PC-9 (cell line): ENCODE measurements around the gene CLDN5. TPM values are rescaled to one million over a fixed set of nuclear protein-coding genes. Genes with fewer than 3 reads are reported as not detected.

Experiments used
- BruUV-seq: library from RNA; stranded (reverse); fragments of 400-500 nt; replicated peaks from 2 replicates; lab custom pipeline; 2021; lab: Mats Ljungman, UMichigan
- CTCF ChIA-PET: fragments of 300-600 bp; sonication (Branson Sonifier 250); formaldehyde crosslinking; loops from one replicate; lab custom pipeline; 2022; ENCODE audit warnings: antibody characterized with exemption; lab: Charles Lee
- POLR2A ChIA-PET: fragments of 300-600 bp; sonication (Branson Sonifier 250); formaldehyde crosslinking; loops from one replicate; lab custom pipeline; 2022; ENCODE audit warnings: antibody characterized with exemption; ENCODE audit not compliant: unreplicated experiment; lab: Charles Lee
- DNase-seq, 2 experiments: peaks; one replicate each; pipeline versions ENCODE4 v3.0.0 to v3.0.0-alpha.2; 2015 to 2022; ENCODE audit warnings: mixed read lengths in 1 of 2
- H2AFZ ChIP-seq: fragments of 200-600 bp; sonication (generic); 2 replicates; pipeline ENCODE4 v1.8.1; 2017; ENCODE audit warnings: antibody characterized with exemption
- H3F3A ChIP-seq: fragments of 200-600 bp; sonication (generic); 2 replicates; pipeline ENCODE4 v1.8.1; 2017; ENCODE audit warnings: antibody characterized with exemption, mild to moderate bottlenecking, low read depth; ENCODE audit not compliant: insufficient read depth
- H3K27ac ChIP-seq: fragments of 200-600 bp; sonication (generic); 2 replicates; pipeline ENCODE4 v1.6.1; 2016; ENCODE audit warnings: mixed run types
- H3K27me3 ChIP-seq: fragments of 200-600 bp; sonication (generic); 2 replicates; pipeline ENCODE4 v1.6.1; 2016; ENCODE audit warnings: low read depth, mixed run types; ENCODE audit not compliant: insufficient read depth
- H3K36me3 ChIP-seq: fragments of 200-600 bp; sonication (generic); 2 replicates; pipeline ENCODE4 v1.6.1; 2016; ENCODE audit warnings: low read depth, mixed run types
- H3K4me1 ChIP-seq: fragments of 200-600 bp; sonication (generic); replicated peaks from 2 replicates; pipeline ENCODE4 v1.6.1; 2016; ENCODE audit warnings: mixed run types; ENCODE audit not compliant: insufficient read depth
- H3K4me2 ChIP-seq: fragments of 200-600 bp; sonication (generic); 2 replicates; pipeline ENCODE4 v1.6.1; 2017; ENCODE audit warnings: mixed run types
- H3K4me3 ChIP-seq: fragments of 200-600 bp; sonication (generic); 2 replicates; pipeline ENCODE4 v1.6.1; 2016; ENCODE audit warnings: mixed run types
- H3K79me2 ChIP-seq: fragments of 200-600 bp; sonication (generic); 2 replicates; pipeline ENCODE4 v1.6.1; 2017; ENCODE audit warnings: low read depth, mixed run types
- H3K9me2 ChIP-seq: fragments of 200-600 bp; sonication (generic); 2 replicates; pipeline ENCODE4 v1.8.1; 2017; ENCODE audit warnings: mild to moderate bottlenecking; ENCODE audit not compliant: insufficient read depth
- H3K9me3 ChIP-seq: fragments of 200-600 bp; sonication (generic); 2 replicates; pipeline ENCODE4 v1.8.1; 2016; ENCODE audit warnings: low read depth; ENCODE audit not compliant: insufficient read depth
- H4K20me1 ChIP-seq: fragments of 200-600 bp; sonication (generic); 2 replicates; pipeline ENCODE4 v1.8.1; 2017; ENCODE audit not compliant: insufficient read depth
- EZH2 ChIP-seq: fragments of 200-600 bp; sonication (generic); IDR thresholded peaks from 2 replicates; pipeline ENCODE4 v1.8.0; 2017; ENCODE audit warnings: antibody characterized with exemption, low read depth
- intact Hi-C: fragments of 100-400 bp; cut with micrococcal nuclease; formaldehyde crosslinking; loops from one replicate; pipeline ENCODE4 v1.10.0; 2022; ENCODE audit not compliant: unreplicated experiment
- total RNA-seq: library from RNA; stranded (reverse); gene quantifications from 2 replicates; pipeline ENCODE4 v1.2.3, GENCODE V29; 2021
- TF ChIP-seq, protein P1 (sequence below): fragments of 200-600 bp; sonication (generic); conservative IDR thresholded peaks from 2 replicates; pipeline ENCODE4 v1.6.1; 2017; ENCODE audit warnings: mixed run types, antibody characterized with exemption, mild to moderate bottlenecking, moderate library complexity

The CLDN5 gene
- total RNA-seq, 1 experiment from 2014 or later, result not detected

DNA sequence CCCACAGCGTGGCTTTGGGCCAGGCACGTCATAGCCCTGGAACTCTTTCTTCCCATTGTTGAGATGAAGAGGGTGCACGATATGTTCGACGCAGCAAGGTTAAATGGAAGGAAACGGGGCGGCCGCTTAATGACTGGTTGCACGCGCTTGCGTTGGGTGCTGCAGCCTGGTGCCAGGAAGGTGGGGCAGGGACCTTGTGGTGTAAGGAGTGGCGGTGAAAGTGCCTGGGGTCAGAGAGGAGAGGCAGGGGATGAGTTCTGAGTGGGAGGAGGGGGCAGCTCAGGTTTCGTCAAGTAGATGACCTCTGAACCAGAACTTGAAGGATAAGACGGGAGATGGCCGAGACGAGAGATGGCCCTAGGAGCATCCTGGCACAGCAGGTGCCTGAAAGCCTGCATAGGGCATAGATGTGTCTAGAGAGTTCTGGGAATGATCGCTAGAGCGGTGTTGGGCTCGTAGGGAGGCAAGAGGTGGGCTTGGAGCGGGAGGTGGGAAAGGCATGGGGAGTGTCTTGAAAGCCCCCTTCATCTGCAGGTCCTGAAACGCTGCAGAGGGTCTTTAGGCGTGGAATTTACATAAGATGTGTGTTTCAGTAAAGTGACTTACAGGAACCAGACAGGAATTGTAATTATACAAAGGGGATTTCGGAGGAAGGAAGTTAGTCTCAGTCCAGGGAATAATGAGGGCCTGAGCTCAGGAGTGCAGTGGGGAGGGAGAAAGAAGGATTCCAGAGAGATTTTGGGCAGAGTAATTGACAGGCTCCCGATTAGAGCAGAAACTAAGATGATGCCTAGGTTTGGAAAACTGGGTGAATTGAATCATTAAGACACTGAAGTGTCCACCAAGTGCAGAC, 43.2 kb upstream of the CLDN5 start:
- Histone ChIP-seq H3K27ac (no peak overlapping the region), H3K36me3 (no peaks in the 10 kb centered on the region), H3F3A (no peaks in the 10 kb centered on the region), H3K9me3 (no peaks in the 10 kb centered on the region), H3K79me2 (no peaks in the 10 kb centered on the region), H2AFZ (no peak overlapping the region), H3K4me3 (no peak overlapping the region), H3K9me2 (no peaks in the 10 kb centered on the region), H3K27me3 (no peaks in the 10 kb centered on the region), H3K4me1 (no peaks in the 10 kb centered on the region), H4K20me1 (no peaks in the 10 kb centered on the region), H3K4me2 (no peak overlapping the region)
- intact Hi-C loops, result no loop called here
- ChIA-PET CTCF (no interaction called here), POLR2A (no interaction called here)
- TF ChIP-seq, protein P1, sequence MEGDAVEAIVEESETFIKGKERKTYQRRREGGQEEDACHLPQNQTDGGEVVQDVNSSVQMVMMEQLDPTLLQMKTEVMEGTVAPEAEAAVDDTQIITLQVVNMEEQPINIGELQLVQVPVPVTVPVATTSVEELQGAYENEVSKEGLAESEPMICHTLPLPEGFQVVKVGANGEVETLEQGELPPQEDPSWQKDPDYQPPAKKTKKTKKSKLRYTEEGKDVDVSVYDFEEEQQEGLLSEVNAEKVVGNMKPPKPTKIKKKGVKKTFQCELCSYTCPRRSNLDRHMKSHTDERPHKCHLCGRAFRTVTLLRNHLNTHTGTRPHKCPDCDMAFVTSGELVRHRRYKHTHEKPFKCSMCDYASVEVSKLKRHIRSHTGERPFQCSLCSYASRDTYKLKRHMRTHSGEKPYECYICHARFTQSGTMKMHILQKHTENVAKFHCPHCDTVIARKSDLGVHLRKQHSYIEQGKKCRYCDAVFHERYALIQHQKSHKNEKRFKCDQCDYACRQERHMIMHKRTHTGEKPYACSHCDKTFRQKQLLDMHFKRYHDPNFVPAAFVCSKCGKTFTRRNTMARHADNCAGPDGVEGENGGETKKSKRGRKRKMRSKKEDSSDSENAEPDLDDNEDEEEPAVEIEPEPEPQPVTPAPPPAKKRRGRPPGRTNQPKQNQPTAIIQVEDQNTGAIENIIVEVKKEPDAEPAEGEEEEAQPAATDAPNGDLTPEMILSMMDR, result no peak
- no peak for TF ChIP-seq EZH2
- DNase-seq, result no peak
- BruUV-seq, result no TSS peak

DNA sequence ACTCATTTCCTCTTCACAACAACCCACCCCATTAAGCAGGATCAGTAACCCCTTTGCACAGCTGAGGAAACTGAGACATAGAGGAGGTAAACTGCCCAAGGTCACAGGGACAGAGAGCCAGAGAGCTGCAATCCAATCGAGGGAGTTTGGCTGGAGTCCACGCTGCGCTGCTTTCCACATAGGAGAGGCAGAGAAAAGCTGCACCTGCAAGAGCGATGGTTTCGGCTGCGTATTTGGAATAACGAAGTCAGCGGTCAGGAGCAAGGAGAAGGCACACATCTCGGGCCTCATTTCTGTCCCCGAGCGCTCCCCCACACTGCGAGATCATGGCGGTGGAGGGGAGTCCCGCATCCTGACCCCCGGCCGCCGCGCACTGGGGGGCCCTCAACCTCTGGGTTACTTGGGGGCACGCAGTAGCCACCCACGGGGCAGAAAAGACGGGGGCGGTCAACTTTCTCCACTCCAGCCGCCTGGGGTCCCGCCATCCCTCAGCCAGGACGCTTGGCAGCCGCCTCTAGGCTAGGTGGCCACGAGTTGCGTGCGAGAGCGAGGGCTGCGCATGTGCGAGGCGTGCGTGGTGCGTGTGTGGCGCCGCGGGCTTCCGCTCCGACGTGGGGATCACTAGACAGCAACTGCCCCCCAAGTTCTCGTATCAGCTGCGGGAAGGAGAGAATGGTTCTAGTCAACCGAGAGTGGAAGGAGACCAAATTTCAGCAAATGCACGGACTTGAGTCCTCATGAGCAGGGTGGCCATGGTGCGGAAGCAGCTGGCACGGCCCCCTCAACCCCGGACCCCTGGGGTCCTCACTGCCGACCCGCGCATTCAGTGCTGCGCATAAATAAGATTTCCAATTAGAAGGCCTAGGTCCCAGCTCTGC, 42.3 kb upstream of the CLDN5 start:
- no peaks in the 10 kb centered on the region for H4K20me1 ChIP-seq
- no TSS peak for BruUV-seq
- POLR2A ChIA-PET, result no interaction called here
- CTCF ChIA-PET, result no interaction called here
- H3K79me2 ChIP-seq, result no peaks in the 10 kb centered on the region
- no peak overlapping the region for H3K4me3 ChIP-seq
- no peak overlapping the region for H3K4me2 ChIP-seq
- H3F3A ChIP-seq, result no peaks in the 10 kb centered on the region
- intact Hi-C loops, result no loop called here
- no peak overlapping the region for H3K27ac ChIP-seq
- no peak for DNase-seq
- no peak overlapping the region for H2AFZ ChIP-seq
- no peaks in the 10 kb centered on the region for H3K9me2 ChIP-seq
- TF ChIP-seq, protein P1, result no peak
- TF ChIP-seq EZH2, result no peak
- H3K9me3 ChIP-seq, result no peaks in the 10 kb centered on the region
- no peaks in the 10 kb centered on the region for H3K27me3 ChIP-seq
- no peaks in the 10 kb centered on the region for H3K36me3 ChIP-seq
- no peaks in the 10 kb centered on the region for H3K4me1 ChIP-seq

DNA sequence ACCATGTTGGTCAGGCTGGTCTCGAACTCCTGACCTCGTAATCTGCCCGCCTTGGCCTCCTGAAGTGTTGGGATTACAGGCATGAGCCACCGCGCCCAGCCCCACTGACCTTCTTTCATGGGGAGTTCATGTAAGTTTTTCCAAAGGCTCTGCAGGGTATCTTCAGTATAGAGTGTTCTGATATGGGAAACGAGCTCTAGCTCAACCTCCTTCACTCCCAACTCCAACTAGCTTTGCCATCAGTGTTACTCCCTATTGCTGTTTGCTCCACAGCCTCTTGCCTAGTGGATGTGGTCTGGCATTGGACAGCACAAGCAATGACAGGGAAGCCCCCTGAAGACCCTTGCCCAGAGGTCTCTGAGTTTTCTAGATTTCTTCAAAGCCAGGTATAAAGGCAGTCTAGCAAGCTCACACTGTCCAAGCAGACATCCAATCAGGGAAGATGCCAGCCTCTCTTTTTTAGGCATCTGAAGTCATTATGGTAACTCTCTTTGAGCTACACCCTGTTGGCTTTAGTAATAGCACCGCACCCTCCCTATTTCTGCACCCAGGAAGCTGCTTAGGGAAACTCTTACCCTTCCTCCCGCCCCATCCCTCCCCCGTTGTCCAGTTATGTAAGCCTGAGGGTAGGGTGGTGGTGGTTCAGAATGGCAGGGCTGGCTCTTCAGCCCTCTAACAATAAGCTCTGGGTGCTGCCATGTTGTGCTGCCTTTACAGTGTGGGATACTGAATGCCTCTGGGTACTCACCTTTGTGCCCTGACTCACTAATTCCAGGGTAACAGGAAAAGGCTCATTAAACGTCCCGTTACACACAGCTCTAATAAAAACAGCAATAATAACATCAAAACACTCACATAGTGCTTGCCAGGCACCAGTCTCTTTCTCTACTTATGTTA, 41.4 kb upstream of the CLDN5 start:
- H3F3A ChIP-seq, result no peaks in the 10 kb centered on the region
- H3K27me3 ChIP-seq, result no peaks in the 10 kb centered on the region
- POLR2A ChIA-PET, result no interaction called here
- no peaks in the 10 kb centered on the region for H3K79me2 ChIP-seq
- no peak overlapping the region for H3K27ac ChIP-seq
- no TSS peak for BruUV-seq
- no peaks in the 10 kb centered on the region for H3K9me2 ChIP-seq
- TF ChIP-seq EZH2, result no peak
- TF ChIP-seq, protein P1, result no peak
- no peak for DNase-seq
- H3K4me1 ChIP-seq, result no peaks in the 10 kb centered on the region
- H3K4me2 ChIP-seq, result no peak overlapping the region
- no peak overlapping the region for H3K4me3 ChIP-seq
- CTCF ChIA-PET, result no interaction called here
- no peaks in the 10 kb centered on the region for H3K36me3 ChIP-seq
- H3K9me3 ChIP-seq, result no peaks in the 10 kb centered on the region
- intact Hi-C loops, result no loop called here
- no peak overlapping the region for H2AFZ ChIP-seq
- H4K20me1 ChIP-seq, result no peaks in the 10 kb centered on the region
